ENCODE measurements around the gene MMP23B. TPM values are rescaled to one million over a fixed set of nuclear protein-coding genes. Genes with fewer than 3 reads are reported as not detected.

The MMP23B gene
- polyA plus RNA-seq, 2 of the 4 experiments (the other 2 are of a cell fraction): 1.0 TPM; not detected in 1

DNA sequence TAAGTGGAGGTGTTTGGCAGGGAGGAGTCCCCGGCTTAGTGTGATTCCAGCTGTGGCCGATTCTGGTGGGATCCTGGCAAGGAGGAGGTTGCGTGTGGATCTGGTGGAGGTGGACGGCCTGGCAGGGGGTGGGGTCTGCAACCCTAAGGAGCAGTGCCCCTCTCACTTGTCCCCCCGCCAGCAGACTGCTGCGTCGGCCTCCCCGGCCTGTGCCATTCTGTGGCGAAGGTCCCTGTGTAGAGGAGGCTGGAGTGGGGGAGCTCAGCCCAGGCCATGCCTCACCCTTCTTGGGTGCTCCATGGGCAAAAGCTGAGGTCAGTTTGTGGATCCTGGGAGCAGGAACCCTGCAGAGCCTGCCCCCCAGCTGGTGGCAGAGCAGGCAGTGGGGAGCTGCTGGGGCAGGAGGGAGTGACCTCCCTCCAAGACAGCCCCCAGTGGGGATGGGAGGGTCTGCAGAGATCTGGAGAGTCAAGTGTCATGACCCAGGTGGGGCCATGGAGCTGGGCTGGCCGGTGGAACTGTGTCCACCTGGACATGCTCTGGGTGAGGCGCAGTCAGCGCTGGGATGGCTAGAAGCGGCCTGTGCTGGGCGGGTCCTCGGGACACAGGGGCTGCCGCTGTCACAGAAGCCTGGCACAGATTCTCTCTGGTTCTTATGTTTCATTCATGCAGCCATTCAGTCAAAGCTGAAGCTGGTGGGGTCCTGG lies 11.4 kb upstream of the MMP23B start:
- FAIRE-seq: no peak
- DNase-seq (ENCODE audit: low read depth in 1 of 2, low spot score in 1 of 2): no peak
- no peak for TF ChIP-seq MAFK (IDR thresholded peaks at IDR 0.05; ENCODE audit: partially characterized antibody)
- no peak for TF ChIP-seq SREBF2 (IDR thresholded peaks at IDR 0.05)
- TF ChIP-seq, protein P1, sequence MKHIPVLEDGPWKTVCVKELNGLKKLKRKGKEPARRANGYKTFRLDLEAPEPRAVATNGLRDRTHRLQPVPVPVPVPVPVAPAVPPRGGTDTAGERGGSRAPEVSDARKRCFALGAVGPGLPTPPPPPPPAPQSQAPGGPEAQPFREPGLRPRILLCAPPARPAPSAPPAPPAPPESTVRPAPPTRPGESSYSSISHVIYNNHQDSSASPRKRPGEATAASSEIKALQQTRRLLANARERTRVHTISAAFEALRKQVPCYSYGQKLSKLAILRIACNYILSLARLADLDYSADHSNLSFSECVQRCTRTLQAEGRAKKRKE (CRISPR knock-in tag; IDR thresholded peaks at IDR 0.05; ENCODE audit: low read depth): no peak
- no peak for TF ChIP-seq RFX5 (IDR thresholded peaks at IDR 0.05)
- TF ChIP-seq CEBPB (IDR thresholded peaks at IDR 0.05): no peak
- no peak for TF ChIP-seq NFE2L2 (conservative IDR thresholded peaks at IDR 0.05; ENCODE audit: low read length)
- TF ChIP-seq MYC (IDR thresholded peaks at IDR 0.05; ENCODE audit: borderline replicate concordance, low read length): no peak
- TF ChIP-seq, protein P2, sequence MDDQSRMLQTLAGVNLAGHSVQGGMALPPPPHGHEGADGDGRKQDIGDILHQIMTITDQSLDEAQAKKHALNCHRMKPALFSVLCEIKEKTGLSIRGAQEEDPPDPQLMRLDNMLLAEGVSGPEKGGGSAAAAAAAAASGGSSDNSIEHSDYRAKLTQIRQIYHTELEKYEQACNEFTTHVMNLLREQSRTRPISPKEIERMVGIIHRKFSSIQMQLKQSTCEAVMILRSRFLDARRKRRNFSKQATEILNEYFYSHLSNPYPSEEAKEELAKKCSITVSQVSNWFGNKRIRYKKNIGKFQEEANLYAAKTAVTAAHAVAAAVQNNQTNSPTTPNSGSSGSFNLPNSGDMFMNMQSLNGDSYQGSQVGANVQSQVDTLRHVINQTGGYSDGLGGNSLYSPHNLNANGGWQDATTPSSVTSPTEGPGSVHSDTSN (IDR thresholded peaks at IDR 0.05): no peak
- TF ChIP-seq ZC3H11A (IDR thresholded peaks at IDR 0.05): no peak
- TF ChIP-seq RCOR1 (IDR thresholded peaks at IDR 0.05; ENCODE audit: low read depth, low read length): no peak
- no peak for TF ChIP-seq HEYL (CRISPR knock-in tag; IDR thresholded peaks at IDR 0.05)
- TF ChIP-seq FOSL2 (IDR thresholded peaks at IDR 0.05): no peak
- no peak for TF ChIP-seq FOSL2 (CRISPR knock-in tag; IDR thresholded peaks at IDR 0.05)
- Histone ChIP-seq H3K4me1 (0 out of 3 replicates have a peak, but pooled peaks cover 6% of the 10 kb centered on the region), H3K4me2 (no peak overlapping the region), H3K27ac (no peak overlapping the region), H3K9me3 (no peaks in the 10 kb centered on the region), H3K4me3 (no peak overlapping the region)
- POLR2A ChIA-PET: no interaction called here
- ATAC-seq: no peak
- 93% methylated on average over 9 of the region's 16 CpGs for WGBS (ENCODE audit: missing lambda C conversion rate)
- CTCF ChIA-PET: no interaction called here

DNA sequence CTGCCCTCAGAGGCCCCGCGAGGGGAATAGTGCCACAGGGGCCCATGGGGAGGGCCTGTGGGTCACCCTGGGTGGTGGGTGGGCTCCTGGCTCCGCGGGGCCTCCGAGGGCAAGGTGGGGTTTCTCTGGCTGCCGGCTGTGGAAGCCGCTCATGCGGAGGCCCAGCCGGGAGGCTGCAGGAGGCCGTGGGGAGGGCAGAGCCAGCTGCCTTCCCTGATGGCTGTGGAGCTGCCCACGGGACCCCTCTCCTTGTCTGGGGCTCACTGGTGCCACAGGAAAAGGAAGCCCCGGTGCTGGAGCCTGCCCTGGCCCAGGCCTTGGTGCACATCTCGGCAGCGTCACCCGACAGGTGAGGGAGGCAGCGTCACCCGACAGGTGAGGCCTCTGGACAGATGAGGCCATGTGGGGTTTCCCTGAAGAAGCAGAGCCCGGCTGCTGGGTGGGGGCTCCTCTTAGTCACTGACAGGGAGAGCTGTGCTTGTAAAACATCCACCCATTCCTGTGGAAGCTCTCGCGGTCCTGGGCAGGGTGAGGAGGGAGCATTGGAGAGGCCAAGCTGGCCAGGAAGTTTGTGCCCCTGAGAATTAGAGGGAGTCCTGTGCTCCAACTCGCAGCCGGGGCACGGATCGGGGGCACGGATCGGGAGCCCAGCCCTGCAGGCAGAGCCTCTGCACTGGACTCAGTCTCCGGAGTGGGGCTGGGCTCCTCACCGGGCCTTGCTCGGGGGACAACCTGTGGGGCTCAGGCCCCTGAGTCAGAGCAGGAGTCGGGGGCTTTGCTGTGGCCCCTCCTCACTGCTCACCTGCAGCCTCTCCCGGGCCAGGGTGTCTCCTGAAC lies 10.6 kb upstream of the MMP23B start:
- Histone ChIP-seq H3K4me2 (no peak overlapping the region), H3K4me1 (0 out of 3 replicates have a peak, but pooled peaks cover 5% of the 10 kb centered on the region), H3K9me3 (no peaks in the 10 kb centered on the region), H3K27ac (no peak overlapping the region), H3K4me3 (no peak overlapping the region)
- ChIA-PET CTCF (interaction anchor here (0.5 kb wide), 1 partner anchor 32 kb away, joined by 3 read pairs; no protein-coding TSS in a partner anchor), POLR2A (no interaction called here)
- DNase-seq (ENCODE audit: low read depth in 1 of 2, low spot score in 1 of 2) (no peak), FAIRE-seq (no peak), ATAC-seq (no peak)
- no peak for TF ChIP-seq CEBPB (IDR thresholded peaks at IDR 0.05)
- TF ChIP-seq JUNB (IDR thresholded peaks at IDR 0.05): no peak
- no peak for TF ChIP-seq HOXB5 (CRISPR knock-in tag; IDR thresholded peaks at IDR 0.05)
- TF ChIP-seq NFE2L2 (conservative IDR thresholded peaks at IDR 0.05; ENCODE audit: low read length): no peak
- no peak for TF ChIP-seq TFCP2L1 (CRISPR knock-in tag; IDR thresholded peaks at IDR 0.05)
- no peak for TF ChIP-seq FOSB (CRISPR knock-in tag; IDR thresholded peaks at IDR 0.05)
- TF ChIP-seq NPAS2 (CRISPR knock-in tag; IDR thresholded peaks at IDR 0.05; ENCODE audit: borderline replicate concordance): no peak
- no peak for TF ChIP-seq EP300 (IDR thresholded peaks at IDR 0.05)
- TF ChIP-seq, protein P3, sequence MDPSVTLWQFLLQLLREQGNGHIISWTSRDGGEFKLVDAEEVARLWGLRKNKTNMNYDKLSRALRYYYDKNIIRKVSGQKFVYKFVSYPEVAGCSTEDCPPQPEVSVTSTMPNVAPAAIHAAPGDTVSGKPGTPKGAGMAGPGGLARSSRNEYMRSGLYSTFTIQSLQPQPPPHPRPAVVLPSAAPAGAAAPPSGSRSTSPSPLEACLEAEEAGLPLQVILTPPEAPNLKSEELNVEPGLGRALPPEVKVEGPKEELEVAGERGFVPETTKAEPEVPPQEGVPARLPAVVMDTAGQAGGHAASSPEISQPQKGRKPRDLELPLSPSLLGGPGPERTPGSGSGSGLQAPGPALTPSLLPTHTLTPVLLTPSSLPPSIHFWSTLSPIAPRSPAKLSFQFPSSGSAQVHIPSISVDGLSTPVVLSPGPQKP (IDR thresholded peaks at IDR 0.05; ENCODE audit: low read depth, low read length): no peak
- TF ChIP-seq FOSL2 (IDR thresholded peaks at IDR 0.05): no peak
- no peak for TF ChIP-seq FOSL2 (CRISPR knock-in tag; IDR thresholded peaks at IDR 0.05)
- TF ChIP-seq, protein P4, sequence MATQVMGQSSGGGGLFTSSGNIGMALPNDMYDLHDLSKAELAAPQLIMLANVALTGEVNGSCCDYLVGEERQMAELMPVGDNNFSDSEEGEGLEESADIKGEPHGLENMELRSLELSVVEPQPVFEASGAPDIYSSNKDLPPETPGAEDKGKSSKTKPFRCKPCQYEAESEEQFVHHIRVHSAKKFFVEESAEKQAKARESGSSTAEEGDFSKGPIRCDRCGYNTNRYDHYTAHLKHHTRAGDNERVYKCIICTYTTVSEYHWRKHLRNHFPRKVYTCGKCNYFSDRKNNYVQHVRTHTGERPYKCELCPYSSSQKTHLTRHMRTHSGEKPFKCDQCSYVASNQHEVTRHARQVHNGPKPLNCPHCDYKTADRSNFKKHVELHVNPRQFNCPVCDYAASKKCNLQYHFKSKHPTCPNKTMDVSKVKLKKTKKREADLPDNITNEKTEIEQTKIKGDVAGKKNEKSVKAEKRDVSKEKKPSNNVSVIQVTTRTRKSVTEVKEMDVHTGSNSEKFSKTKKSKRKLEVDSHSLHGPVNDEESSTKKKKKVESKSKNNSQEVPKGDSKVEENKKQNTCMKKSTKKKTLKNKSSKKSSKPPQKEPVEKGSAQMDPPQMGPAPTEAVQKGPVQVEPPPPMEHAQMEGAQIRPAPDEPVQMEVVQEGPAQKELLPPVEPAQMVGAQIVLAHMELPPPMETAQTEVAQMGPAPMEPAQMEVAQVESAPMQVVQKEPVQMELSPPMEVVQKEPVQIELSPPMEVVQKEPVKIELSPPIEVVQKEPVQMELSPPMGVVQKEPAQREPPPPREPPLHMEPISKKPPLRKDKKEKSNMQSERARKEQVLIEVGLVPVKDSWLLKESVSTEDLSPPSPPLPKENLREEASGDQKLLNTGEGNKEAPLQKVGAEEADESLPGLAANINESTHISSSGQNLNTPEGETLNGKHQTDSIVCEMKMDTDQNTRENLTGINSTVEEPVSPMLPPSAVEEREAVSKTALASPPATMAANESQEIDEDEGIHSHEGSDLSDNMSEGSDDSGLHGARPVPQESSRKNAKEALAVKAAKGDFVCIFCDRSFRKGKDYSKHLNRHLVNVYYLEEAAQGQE (IDR thresholded peaks at IDR 0.05): no peak
- TF ChIP-seq TP53 (CRISPR knock-in tag; IDR thresholded peaks at IDR 0.05): no peak
- TF ChIP-seq FOXS1 (CRISPR knock-in tag; IDR thresholded peaks at IDR 0.05): no peak
- TF ChIP-seq, protein P1 (CRISPR knock-in tag; IDR thresholded peaks at IDR 0.05; ENCODE audit: low read depth): no peak
- TF ChIP-seq, protein P5, sequence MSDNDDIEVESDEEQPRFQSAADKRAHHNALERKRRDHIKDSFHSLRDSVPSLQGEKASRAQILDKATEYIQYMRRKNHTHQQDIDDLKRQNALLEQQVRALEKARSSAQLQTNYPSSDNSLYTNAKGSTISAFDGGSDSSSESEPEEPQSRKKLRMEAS (IDR thresholded peaks at IDR 0.05): no peak
- 87% methylated on average over 10 of the region's 31 CpGs for whole genome bisulfite sequencing (ENCODE audit: missing lambda C conversion rate)
